DND-41 (cell line): ENCODE results near the gene LMLN.

Experiments used
- ATAC-seq: fragments of 200-7000 bp; cut with Tn5 transposase; 3 replicates; pipeline ENCODE4 v1.9.1; 2021; ENCODE audit warnings: low read depth; ENCODE audit not compliant: insufficient read depth
- DNase-seq: peaks from one replicate; pipeline ENCODE4 v3.0.0-alpha.2; 2020
- H2AFZ ChIP-seq: 2 replicates; pipeline ENCODE4 v1.6.0; 2012; ENCODE audit warnings: low read depth, low read length
- H3K27ac ChIP-seq: 2 replicates; pipeline ENCODE4 v1.5.1; 2012; ENCODE audit warnings: low read length, inconsistent platforms
- H3K27me3 ChIP-seq: fragments of 200-600 bp; sonication (generic); 2 replicates; pipeline ENCODE4 v1.6.0; 2012; ENCODE audit warnings: low read length, mild to moderate bottlenecking, inconsistent platforms; ENCODE audit not compliant: insufficient read depth, poor library complexity
- H3K36me3 ChIP-seq: 2 replicates; pipeline ENCODE4 v1.5.1; 2012; ENCODE audit warnings: low read length, inconsistent platforms; ENCODE audit not compliant: insufficient read depth
- H3K4me1 ChIP-seq: 2 replicates; pipeline ENCODE4 v1.5.1; 2012; ENCODE audit warnings: mild to moderate bottlenecking, low read length; ENCODE audit not compliant: insufficient read depth
- H3K4me2 ChIP-seq: 2 replicates; pipeline ENCODE4 v1.6.0; 2012; ENCODE audit warnings: mild to moderate bottlenecking, moderate library complexity, low read length, inconsistent platforms; ENCODE audit not compliant: insufficient read depth
- H3K4me3 ChIP-seq, 2 experiments: fragments of 200-600 bp in 1 of 2; shearing (Covaris generic) in 1 of 2; 2 replicates each; pipeline ENCODE4 v1.5.1; 2012 to 2016; ENCODE audit warnings: inconsistent platforms in 2 of 2, low read length in 2 of 2, mild to moderate bottlenecking in 2 of 2, low read depth in 1 of 2, moderate library complexity in 1 of 2
- H3K79me2 ChIP-seq: 2 replicates; pipeline ENCODE4 v1.6.0; 2012; ENCODE audit warnings: low read length, inconsistent platforms; ENCODE audit not compliant: insufficient read depth
- H3K9ac ChIP-seq: 2 replicates; pipeline ENCODE4 v1.6.0; 2012; ENCODE audit warnings: low read depth, mild to moderate bottlenecking, inconsistent platforms, low read length, moderate library complexity
- H3K9me3 ChIP-seq: 2 replicates; pipeline ENCODE4 v1.5.1; 2012; ENCODE audit warnings: low read length, moderate library complexity, mild to moderate bottlenecking, inconsistent platforms; ENCODE audit not compliant: insufficient read depth, severe bottlenecking
- H4K20me1 ChIP-seq: 2 replicates; pipeline ENCODE4 v1.6.0; 2012; ENCODE audit warnings: low read length; ENCODE audit not compliant: insufficient read depth
- CTCF ChIP-seq: IDR thresholded peaks from 2 replicates; pipeline ENCODE4 v1.5.1; 2012; ENCODE audit warnings: borderline replicate concordance, low read length, moderate library complexity, mild to moderate bottlenecking; ENCODE audit not compliant: poor library complexity, severe bottlenecking; ENCODE audit errors: extremely low read depth
- EZH2 ChIP-seq: IDR thresholded peaks from 3 replicates; pipeline ENCODE4 v1.6.1; 2012; ENCODE audit warnings: borderline replicate concordance, low read depth, mild to moderate bottlenecking, moderate library complexity, low read length, inconsistent platforms; ENCODE audit not compliant: severe bottlenecking

The LMLN gene

GRCh38 chr3:198026620-198027019 lies 66.6 kb downstream of the LMLN start:
- no peaks in the 10 kb centered on the region for H3K27me3 ChIP-seq
- H3K9ac ChIP-seq = no peak overlapping the region
- H4K20me1 ChIP-seq = no peaks in the 10 kb centered on the region
- no peaks in the 10 kb centered on the region for H3K36me3 ChIP-seq
- no peaks in the 10 kb centered on the region for H3K9me3 ChIP-seq
- H2AFZ ChIP-seq = no peak overlapping the region
- no peak overlapping the region for H3K4me2 ChIP-seq
- no peaks in the 10 kb centered on the region for H3K4me1 ChIP-seq
- H3K27ac ChIP-seq = no peak overlapping the region
- DNase-seq (no peak), ATAC-seq (no peak)
- no peak for TF ChIP-seq CTCF
- no peak for TF ChIP-seq EZH2
- H3K4me3 ChIP-seq = no peak overlapping the region
- H3K79me2 ChIP-seq = no peaks in the 10 kb centered on the region

DNA sequence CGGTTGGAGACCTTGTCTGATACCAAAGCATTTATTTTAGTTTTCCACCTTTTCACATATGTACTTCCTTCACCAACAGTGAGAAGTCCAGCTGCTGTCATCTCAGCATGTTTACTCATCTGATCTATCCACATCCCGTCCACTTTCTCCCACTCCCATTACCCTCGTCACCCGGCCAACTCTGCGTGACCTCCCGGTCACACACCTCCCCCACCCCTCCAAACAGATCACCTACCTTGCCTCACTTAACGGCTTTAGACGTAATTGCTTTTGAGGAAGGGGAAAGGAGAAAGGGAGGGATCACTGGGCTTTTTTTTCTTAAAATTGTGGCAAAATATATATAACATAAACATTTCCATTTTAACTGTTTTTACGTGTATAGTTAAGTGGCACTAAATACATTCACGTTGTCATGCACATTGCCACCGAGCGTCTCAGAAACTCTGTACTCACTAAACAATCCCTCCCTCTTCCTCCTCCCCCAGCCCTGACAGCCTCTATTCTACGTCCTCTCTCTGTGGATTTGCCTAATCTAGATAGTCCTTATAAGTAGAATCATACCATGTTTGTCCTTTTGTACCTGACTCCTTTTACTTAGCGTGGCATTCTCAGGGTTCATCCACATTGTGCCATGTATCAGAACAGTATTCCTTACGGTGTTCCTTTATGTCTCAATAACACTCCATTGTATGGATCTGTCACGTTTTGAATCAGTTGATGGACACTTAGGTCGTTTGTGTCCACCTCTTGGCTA lies 67.2 kb downstream of the LMLN start:
- Histone ChIP-seq H3K9me3 (no peaks in the 10 kb centered on the region), H3K4me2 (no peak overlapping the region)

DNA sequence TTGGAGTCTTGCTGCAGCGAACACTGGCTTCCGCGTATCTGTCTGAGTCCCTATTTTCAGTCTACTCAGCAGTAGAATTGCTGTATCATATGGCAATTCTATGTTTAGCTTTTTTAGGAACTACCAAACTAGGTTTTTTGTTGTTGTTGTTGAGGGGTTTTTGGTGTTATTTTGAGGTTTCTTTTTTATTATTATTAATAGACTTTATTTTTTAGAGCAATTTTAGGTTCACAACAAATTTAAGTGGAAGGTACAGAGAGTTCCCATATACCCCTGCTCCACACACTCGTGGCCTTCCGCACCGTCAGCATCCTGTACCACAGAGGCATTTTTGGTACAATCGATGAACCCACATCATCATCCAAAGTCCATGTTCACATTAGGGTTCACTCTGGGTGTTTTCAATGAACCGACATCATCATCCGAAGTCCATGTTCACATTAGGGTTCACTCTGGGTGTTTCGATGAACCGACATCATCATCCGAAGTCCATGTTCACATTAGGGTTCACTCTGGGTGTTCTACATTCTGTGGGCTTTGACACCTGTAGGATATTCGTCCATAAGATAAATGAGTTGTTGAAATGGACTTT lies 67.9 kb downstream of the LMLN start:
- H4K20me1 ChIP-seq = no peaks in the 10 kb centered on the region
- no peak overlapping the region for H3K9ac ChIP-seq
- H3K79me2 ChIP-seq = no peaks in the 10 kb centered on the region
- H3K36me3 ChIP-seq = no peaks in the 10 kb centered on the region
- no peak for TF ChIP-seq EZH2
- no peak for TF ChIP-seq CTCF
- H3K4me1 ChIP-seq = no peaks in the 10 kb centered on the region
- no peak overlapping the region for H3K27ac ChIP-seq
- H3K4me2 ChIP-seq = no peak overlapping the region
- no peaks in the 10 kb centered on the region for H3K9me3 ChIP-seq
- ATAC-seq (no peak), DNase-seq (no peak)
- no peak overlapping the region for H3K4me3 ChIP-seq
- H3K27me3 ChIP-seq = no peaks in the 10 kb centered on the region
- H2AFZ ChIP-seq = no peak overlapping the region

More for the DNA sequence above, 67.2 kb downstream of the LMLN start:
- Histone ChIP-seq H3K27me3 (no peaks in the 10 kb centered on the region), H3K79me2 (no peaks in the 10 kb centered on the region), H3K27ac (no peak overlapping the region), H3K4me3 (no peak overlapping the region), H3K36me3 (no peaks in the 10 kb centered on the region), H2AFZ (no peak overlapping the region), H4K20me1 (no peaks in the 10 kb centered on the region), H3K4me1 (no peaks in the 10 kb centered on the region), H3K9ac (no peak overlapping the region)
- TF ChIP-seq EZH2 (no peak), CTCF (no peak)
- DNase-seq = no peak
- ATAC-seq = no peak
